Cardiac septum (tissue), 1 donor: Measurements from ENCODE around the gene PTPRJ. TPM values are rescaled to one million over a fixed set of nuclear protein-coding genes. Genes with fewer than 3 reads are reported as not detected.

Experiments used
- DNase-seq: peaks from one replicate; pipeline ENCODE4 v3.0.0-alpha.2; 2020; ENCODE audit warnings: low spot score
- intact Hi-C: fragments of 100-400 bp; cut with DNase I; formaldehyde crosslinking; loops from one replicate; pipeline ENCODE4 v1.14.0; 2022
- total RNA-seq: library from RNA; stranded (reverse); fragmentation: NEBNext Ultra II Directional; extraction: Animal tissue kit (Norgen Biotek cat#: 25700); gene quantifications from one replicate; pipeline ENCODE4 v1.2.1, GENCODE V29; 2021
- donor health status: DM: no; HTN: no; CAD: no.

The PTPRJ gene
- total RNA-seq, 1 donor from 2014 or later = 11.0 TPM

DNA sequence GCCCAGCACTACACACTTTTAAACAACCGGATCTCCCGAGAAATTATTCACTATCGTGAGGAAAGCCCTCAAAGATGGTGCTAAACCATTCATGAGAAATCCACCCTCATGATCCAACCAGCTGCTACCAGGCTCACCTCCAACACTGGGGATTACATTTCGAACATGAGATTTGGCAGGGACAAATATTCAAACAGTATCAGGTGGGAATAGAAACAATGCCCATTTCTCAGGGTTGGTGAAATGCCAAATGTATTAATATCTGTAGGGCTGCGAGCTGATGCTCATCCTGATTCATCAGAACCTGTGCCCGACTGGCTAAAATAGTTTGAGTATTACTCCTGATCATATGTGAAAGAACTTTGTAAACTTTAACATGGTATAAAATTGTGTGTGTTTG lies 15.8 kb upstream of the PTPRJ start:
- DNase-seq = no peak
- intact Hi-C loops = no loop called here

DNA sequence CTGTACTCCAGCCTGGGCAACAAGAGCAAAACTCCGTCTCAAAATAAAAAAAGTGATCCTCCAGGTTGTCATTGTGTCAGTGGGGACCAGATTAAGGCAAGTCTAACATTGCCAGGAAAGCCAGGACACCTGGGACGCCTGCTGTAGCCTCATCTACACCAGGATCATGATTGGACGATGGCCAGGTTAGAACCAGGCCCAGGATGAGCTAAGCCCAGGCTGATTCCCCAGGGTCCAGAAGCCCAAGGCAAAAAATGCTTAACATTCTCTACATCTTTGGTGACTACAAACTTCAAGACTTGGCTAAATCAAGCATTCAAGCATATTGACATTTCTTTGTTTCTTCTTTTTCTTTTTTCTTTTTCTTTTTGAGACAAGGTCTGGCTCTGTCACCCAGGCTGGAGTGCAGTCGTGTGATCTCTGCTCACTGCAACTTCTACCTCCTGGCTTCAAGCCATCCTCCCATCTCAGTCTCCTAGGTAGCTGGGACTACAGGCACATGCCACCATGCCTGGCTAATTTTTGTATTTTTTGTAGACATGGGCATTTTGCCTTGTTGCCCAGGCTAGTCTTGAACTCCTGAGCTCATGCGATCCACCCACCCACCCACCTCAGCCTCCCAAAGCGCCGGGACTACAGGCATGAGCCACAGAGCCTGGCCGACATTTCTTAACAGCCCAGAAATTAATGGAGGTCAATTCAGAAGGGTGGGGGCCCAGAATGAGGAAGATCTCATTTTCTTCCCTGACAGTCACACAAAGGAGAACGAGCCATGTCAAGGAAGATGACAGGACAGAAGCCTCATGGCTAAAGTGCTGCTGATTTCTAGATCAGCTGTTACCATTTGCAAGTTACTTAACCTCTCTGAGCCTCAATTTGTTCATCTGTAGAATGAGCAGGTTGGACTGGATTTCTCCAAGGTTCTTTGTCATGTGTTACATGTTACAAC lies 12.5 kb upstream of the PTPRJ start:
- intact Hi-C loops = no loop called here
- no peak for DNase-seq

DNA sequence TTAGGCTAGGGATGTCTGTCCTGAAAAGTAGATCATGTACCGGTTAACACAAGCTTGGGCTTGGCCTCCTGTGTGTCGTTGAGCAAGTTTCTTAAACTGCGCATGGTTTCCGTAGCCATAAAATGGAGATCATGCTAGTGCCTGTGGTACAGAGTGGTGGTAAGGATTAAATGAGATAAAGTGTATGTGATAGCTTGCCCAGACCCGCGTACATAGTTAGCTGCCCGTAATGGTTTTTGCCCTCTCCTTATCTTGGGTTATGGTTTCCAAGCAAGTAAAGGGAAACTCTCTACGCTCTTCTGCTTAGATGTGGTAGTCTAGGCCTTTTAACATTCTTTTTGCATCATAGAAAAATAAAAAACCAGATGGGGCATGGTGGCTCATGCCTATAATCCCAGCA lies 11.0 kb upstream of the PTPRJ start:
- DNase-seq = no peak

DNA sequence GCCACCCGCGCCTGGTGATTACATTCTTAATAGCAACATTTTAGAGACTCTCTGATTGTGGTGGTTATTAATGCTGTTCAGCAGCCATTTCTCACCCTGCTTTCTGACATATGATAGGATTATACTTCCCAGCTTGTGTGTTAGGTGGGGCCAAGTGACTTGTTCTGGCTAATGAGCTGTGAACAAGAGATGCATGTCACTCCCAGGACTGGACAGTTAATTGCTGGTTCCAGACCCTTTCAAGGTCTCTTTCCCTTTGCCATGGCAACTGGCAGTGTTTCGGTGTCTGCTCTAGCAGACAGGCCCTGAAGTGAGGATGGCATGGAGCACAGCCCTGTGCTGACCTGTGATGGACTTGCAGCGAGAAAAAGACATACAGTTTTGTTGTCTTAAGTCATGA lies 8.9 kb upstream of the PTPRJ start:
- intact Hi-C loops = no loop called here

More for the DNA sequence above, 11.0 kb upstream of the PTPRJ start:
- intact Hi-C loops = no loop called here

DNA sequence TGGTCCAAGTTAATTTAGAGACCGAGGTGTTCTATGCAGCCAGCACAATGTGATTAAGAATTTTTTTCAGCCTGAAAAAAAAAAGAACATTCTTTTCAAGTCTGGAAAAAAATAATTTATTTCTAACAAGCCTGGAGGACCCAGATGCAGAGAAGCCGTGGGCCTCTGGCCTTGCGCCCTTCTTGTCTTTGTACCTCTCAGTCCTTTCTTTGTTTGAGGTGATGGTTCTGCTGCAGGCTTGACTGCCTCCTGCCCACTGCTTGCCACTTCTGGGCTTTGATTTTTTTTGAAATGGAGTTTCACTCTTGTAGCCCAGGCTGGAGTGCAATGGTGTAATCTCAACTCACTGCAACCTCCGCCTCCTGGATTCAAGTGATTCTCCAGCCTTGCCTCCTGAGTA lies 7.2 kb upstream of the PTPRJ start:
- no peak for DNase-seq
- intact Hi-C loops = no loop called here

More for the DNA sequence above, 8.9 kb upstream of the PTPRJ start:
- DNase-seq = no peak

DNA sequence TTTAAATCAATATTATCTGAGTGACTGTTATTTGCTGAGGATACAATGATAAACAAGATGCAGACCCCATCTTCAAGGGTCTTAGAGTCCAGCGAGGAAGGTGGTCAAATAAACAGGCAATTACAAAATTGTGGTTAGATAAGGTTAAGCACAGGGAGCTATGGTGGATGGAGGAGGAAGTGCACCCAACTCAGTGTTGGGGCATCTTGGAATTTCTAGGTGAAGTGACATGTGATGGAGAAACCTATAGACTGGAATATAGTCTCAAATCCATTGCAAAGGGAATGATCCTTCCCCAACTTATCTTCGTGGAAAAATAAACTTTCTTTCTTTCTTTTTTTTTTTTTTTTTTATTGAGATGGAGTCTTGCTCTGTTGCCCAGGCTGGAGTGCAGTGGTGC lies 3.4 kb upstream of the PTPRJ start:
- DNase-seq = no peak
- intact Hi-C loops = no loop called here

- no peak for DNase-seq
- intact Hi-C loops = no loop called here
Observed at GRCh38 chr11:47977623-47978022, 2.7 kb upstream of the PTPRJ start.

DNA sequence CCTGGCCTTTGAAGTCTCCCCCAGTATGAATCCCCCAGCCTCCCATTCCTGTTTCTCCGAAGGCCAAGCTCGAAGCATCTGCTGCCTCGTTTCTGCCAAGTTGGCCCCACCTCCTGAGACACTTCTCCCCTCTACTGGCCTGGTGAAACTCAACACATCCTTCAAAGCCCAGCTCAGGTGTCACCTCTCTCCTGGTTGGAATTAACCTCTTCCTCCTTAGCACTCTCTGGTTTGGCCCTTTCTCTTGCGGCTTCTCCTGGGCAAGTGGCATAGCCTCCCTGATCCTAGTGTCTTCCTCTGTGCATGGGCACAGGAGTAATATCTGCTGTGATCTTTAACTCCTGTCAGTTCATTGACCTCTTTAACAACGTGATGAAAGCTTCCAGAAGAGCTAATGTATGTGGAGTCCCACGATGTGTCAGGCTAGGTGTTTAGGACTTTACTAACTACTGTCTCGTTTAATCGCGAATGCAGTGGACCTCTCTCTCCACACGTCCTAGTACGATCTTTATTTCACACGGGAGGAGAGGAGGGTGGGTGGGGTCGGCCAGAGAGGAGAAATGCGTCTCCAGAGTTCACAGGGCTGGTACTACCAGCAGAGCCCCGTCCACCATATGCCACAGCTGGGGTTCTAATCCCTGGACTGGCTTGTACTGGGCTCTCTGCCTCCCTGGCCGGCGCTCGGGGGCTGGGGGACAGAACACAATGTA lies 826 bp upstream of the PTPRJ start:
- no peak for DNase-seq
- intact Hi-C loops = loop anchor here (5.0 kb wide), 1 partner anchor 118 kb away; no protein-coding TSS in a partner anchor

GRCh38 chr11:47980907-47981621 lies 705 bp downstream of the PTPRJ start:
- intact Hi-C loops = loop anchor here (5.0 kb wide), 1 partner anchor 116 kb away; no protein-coding TSS in a partner anchor
- DNase-seq = no peak

GRCh38 chr11:47981667-47982404 lies 1.5 kb downstream of the PTPRJ start:
- intact Hi-C loops = loop anchor here (5.0 kb wide), 1 partner anchor 115 kb away; no protein-coding TSS in a partner anchor

GRCh38 chr11:47982616-47983015 lies 2.3 kb downstream of the PTPRJ start:
- no peak for DNase-seq
- intact Hi-C loops = loop anchor here (5.0 kb wide), 1 partner anchor 115 kb away; no protein-coding TSS in a partner anchor

More at GRCh38 chr11:47981667-47982404, 1.5 kb downstream of the PTPRJ start:
- peak; percentile 80 for DNase-seq

- no peak for DNase-seq
- intact Hi-C loops = loop anchor here (5.0 kb wide), 1 partner anchor 114 kb away; no protein-coding TSS in a partner anchor
Observed at GRCh38 chr11:47983464-47984397, 3.4 kb downstream of the PTPRJ start.

DNA sequence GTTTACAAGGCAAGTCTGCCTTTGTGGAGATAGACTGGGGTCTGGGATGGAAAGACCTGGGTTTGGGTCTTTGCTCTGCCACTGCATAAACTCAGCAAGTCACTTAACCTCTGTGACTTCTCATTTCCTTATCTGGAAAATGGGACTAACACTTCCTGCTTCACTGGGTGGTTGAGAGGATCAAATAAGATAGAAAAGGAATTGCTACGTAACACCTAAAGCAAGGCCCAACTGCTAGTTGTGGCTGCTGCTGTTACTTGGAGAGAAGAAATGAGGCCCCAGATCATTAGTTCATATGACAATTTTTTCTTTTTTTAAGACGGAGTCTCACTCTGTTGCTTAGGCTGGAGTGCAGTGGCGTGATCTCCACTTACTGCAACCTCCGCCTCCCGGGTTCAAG lies 5.9 kb downstream of the PTPRJ start:
- intact Hi-C loops = loop anchor here (5.0 kb wide), 1 partner anchor 96 kb away; no protein-coding TSS in a partner anchor
- no peak for DNase-seq

- no peak for DNase-seq
- intact Hi-C loops = loop anchor here (5.0 kb wide), 1 partner anchor 96 kb away; no protein-coding TSS in a partner anchor
Observed at GRCh38 chr11:47986742-47987141, 6.4 kb downstream of the PTPRJ start.

GRCh38 chr11:47987310-47987709 lies 7.0 kb downstream of the PTPRJ start:
- no peak for DNase-seq

DNA sequence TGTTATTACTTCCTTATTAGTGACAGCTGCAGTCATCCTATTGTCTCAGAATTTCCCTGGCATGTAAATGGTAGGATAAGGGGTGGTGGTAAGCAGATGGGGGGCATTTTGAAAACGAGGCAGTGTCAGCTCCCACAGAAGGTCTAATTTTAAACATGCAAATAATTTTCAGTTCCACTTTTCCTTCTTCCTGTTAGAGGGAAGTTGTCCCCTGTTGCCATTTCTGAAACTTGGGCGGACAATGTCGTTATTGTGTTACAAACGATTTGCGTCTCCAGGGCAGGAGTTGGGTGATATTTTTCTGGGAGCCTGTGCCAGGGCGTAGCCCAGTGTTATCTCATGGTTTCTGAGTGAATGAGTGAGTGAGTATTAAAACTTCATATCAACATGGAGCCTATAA lies 7.4 kb downstream of the PTPRJ start:
- intact Hi-C loops = loop anchor here (5.0 kb wide), 1 partner anchor 95 kb away; no protein-coding TSS in a partner anchor
- no peak for DNase-seq

More at GRCh38 chr11:47987310-47987709, 7.0 kb downstream of the PTPRJ start:
- intact Hi-C loops = loop anchor here (5.0 kb wide), 1 partner anchor 95 kb away; no protein-coding TSS in a partner anchor

- DNase-seq = no peak
- intact Hi-C loops = loop anchor here (5.0 kb wide), 1 partner anchor 93 kb away; no protein-coding TSS in a partner anchor
Observed at GRCh38 chr11:47989779-47990178, 9.4 kb downstream of the PTPRJ start.
